Mesodermal cell (in vitro differentiated cells): Measurements from ENCODE around the gene CFAP20DC.
"Not testable (repeated sequence)": the region's sequence is repeated elsewhere in the genome, so short reads cannot be mapped to it uniquely, and the experiment has no call there.

Experiments
- H3K27ac ChIP-seq: 2 replicates; pipeline ENCODE4 v1.7.0; 2013; ENCODE audit warnings: mild to moderate bottlenecking, low read depth, low read length, moderate library complexity; ENCODE audit not compliant: severe bottlenecking
- H3K36me3 ChIP-seq: 2 replicates; pipeline ENCODE4 v1.7.1; 2013; ENCODE audit warnings: mild to moderate bottlenecking, low read length, moderate library complexity; ENCODE audit not compliant: control insufficient read depth, insufficient read depth
- H3K4me1 ChIP-seq: one replicate; pipeline ENCODE4 v1.7.1; 2013; ENCODE audit warnings: mild to moderate bottlenecking, low read length; ENCODE audit not compliant: insufficient read depth, control insufficient read depth, poor library complexity, severe bottlenecking
- H3K4me3 ChIP-seq: 2 replicates; pipeline ENCODE4 v1.7.0; 2013; ENCODE audit warnings: low read length, control low read depth, mild to moderate bottlenecking; ENCODE audit not compliant: insufficient read depth, poor library complexity, severe bottlenecking; ENCODE audit errors: extremely low read depth
- H3K9me3 ChIP-seq: 2 replicates; pipeline ENCODE4 v1.7.1; 2013; ENCODE audit warnings: mild to moderate bottlenecking, low read length, moderate library complexity; ENCODE audit not compliant: control insufficient read depth
- WGBS, 2 experiments: methylation state at CpG; one replicate each; pipeline ENCODE4 v1.1.5; 2013; ENCODE audit warnings: missing lambda C conversion rate in 2 of 2; ENCODE audit not compliant: insufficient coverage in 2 of 2; 5-methylcytosine and 5-hydroxymethylcytosine counted together

CFAP20DC gene

DNA sequence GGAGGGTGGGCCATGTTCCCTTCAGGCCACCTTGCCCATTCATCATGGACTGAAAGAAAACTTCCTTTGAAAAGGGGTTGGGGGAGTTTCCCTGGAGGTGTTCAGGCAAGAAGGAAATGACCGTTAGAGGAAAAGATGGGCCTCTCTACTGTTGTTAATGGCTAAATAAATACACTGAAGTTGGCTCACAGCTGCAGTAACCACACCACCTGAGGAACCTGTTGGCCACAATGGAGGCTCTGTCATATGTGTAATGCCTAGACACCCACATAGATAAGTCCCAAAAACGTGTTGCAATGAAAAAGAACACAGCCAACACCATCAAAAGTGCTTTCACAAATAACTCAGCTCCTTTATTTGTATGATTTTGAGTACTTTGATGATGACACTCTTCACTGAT is 345.1 kb downstream of the CFAP20DC start:
- H3K9me3 ChIP-seq = no peaks in the 10 kb centered on the region
- no peak overlapping the region for H3K4me3 ChIP-seq
- no peaks in the 10 kb centered on the region for H3K36me3 ChIP-seq
- no peaks in the 10 kb centered on the region for H3K4me1 ChIP-seq
- H3K27ac ChIP-seq = no peak overlapping the region
- no CpG with 5 or more reads among the region's 2 CpGs for WGBS, 2 experiments

GRCh38 chr3:58704304-58704703 is 345.5 kb downstream of the CFAP20DC start:
- H3K36me3 ChIP-seq, H3K27ac ChIP-seq, H3K4me3 ChIP-seq, H3K4me1 ChIP-seq, H3K9me3 ChIP-seq: not testable (repeated sequence)
- WGBS, 2 experiments = no CpG with 5 or more reads among the region's 2 CpGs

GRCh38 chr3:58698246-58698645 is 351.6 kb downstream of the CFAP20DC start:
- Histone ChIP-seq H3K9me3 (peaks cover 5% of the 10 kb centered on the region), H3K27ac (no peak overlapping the region), H3K4me1 (no peaks in the 10 kb centered on the region), H3K4me3 (no peak overlapping the region), H3K36me3 (no peaks in the 10 kb centered on the region)

GRCh38 chr3:58697561-58697960 is 352.3 kb downstream of the CFAP20DC start:
- H3K4me3 ChIP-seq = no peak overlapping the region
- no peaks in the 10 kb centered on the region for H3K4me1 ChIP-seq
- H3K27ac ChIP-seq = no peak overlapping the region
- H3K9me3 ChIP-seq = peaks cover 5% of the 10 kb centered on the region
- no peaks in the 10 kb centered on the region for H3K36me3 ChIP-seq

DNA sequence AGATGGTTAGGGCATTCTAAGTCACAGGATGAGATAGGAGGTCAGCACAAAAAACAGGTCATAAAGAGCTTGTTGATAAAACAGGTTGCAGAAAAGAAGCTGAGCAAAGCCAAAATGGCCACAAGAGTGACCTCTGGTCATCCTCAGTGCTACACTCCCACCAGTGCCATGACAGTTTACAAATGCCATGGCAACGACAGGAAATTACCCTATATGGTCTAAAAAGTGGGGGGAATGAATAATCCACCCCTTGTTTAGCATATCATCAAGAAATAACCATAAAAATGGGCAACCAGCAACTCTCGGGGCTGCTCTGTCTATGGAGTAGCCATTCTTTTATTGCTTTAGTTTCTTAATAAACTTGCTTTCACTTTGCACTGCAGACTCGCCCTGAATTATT is 353.0 kb downstream of the CFAP20DC start:
- H3K27ac ChIP-seq, H3K4me3 ChIP-seq, H3K9me3 ChIP-seq, H3K36me3 ChIP-seq, H3K4me1 ChIP-seq: not testable (repeated sequence)
- WGBS, 2 experiments = 77 to 100% methylated on average over 1 to 2 of the region's 3 CpGs

DNA sequence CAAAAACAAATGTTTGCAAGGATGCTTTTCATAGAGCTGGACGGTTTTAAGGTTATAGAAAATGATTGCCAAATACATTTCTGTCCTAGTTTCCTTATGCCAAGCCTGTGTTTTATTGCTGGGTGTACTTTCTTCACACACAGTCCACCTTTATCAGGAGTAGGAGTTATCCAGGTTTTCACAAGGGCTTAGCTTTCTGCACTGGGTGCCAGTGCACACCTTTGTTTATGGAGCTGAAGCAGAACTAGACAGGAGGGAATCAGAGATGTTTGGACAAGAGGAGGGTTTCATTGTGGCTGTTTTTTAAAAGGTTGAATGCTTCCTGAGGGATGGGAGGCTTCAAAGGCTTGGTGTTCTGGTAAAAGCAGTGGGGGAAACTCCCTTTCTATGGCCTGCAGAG is 353.7 kb downstream of the CFAP20DC start:
- no peaks in the 10 kb centered on the region for H3K36me3 ChIP-seq
- WGBS, 2 experiments = no CpG with 5 or more reads among the region's 1 CpG

DNA sequence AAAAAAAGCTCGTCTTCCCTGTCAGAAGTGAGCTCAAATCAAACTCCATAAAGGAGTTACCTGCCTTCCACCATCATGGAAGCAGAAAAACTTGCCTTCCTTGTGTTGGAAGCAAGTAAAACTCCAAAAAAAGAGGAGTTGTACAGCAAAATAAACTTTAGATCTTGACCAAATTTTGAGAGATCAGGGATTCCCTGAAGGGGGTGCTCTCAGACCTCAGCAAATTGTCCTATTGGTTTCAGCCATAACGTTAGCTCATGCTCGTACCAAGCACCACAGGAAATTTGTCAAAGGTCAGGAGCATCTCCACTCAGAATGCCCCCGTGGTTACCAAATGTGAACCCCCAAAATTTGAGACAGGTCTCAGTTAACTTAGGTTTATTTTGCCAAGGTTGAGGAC is 354.5 kb downstream of the CFAP20DC start:
- H3K4me3 ChIP-seq, H3K27ac ChIP-seq, H3K4me1 ChIP-seq, H3K36me3 ChIP-seq: not testable (repeated sequence)
- peaks cover 21% of the 10 kb centered on the region for H3K9me3 ChIP-seq
- WGBS, 2 experiments = 67 to 76% methylated on average over 3 of the region's 4 CpGs

More for the DNA sequence above, 353.7 kb downstream of the CFAP20DC start:
- Histone ChIP-seq H3K4me1 (no peaks in the 10 kb centered on the region), H3K4me3 (no peak overlapping the region), H3K9me3 (peaks cover 13% of the 10 kb centered on the region), H3K27ac (no peak overlapping the region)

DNA sequence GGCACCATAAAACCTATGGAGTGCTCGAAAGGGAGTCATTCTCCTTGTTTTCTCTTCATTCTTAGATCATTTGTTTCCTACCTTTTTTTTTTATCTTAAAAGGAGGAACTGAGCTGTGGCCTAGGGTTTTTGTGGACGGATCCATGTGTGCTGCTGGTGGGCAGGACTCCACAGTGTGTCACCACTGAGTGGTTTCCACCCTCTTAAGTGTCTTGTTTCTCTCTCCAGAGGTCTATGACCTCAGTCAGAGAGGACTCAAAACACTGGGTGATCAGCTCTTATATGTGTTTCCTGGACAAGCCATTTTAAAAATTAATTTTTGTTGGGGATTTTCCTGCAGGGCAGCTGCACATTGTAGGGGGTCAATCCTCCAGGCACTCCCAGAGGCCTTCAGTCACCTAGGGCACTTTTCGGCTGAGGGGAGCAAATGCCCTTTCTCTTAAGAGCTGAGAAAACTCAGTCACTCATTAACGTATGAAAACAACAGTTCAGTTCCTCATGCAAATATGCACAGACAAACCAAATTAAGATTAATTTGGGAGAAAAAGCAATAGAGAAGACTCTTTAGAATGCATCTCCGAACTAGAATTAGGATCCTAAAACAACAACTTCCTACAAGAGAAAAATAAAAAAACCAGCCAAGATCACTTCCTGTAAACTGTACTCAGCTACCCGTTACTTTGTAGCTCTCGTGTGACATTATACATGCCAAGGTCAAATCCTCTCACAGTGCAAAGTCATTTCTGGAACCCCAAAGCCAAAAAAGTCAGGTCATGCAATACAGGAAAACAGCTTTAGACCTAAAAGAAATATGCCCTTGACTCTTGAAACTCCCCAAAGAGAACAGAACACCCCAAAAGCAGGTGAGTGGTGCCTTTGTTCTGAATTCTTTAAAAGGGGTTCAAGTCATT is 355.6 kb downstream of the CFAP20DC start:
- Histone ChIP-seq H3K27ac (no peak overlapping the region), H3K4me3 (no peak overlapping the region), H3K36me3 (no peaks in the 10 kb centered on the region), H3K9me3 (peaks cover 31% of the 10 kb centered on the region), H3K4me1 (no peaks in the 10 kb centered on the region)
- WGBS, 2 experiments = 84 to 100% methylated on average over 2 to 4 of the region's 7 CpGs

DNA sequence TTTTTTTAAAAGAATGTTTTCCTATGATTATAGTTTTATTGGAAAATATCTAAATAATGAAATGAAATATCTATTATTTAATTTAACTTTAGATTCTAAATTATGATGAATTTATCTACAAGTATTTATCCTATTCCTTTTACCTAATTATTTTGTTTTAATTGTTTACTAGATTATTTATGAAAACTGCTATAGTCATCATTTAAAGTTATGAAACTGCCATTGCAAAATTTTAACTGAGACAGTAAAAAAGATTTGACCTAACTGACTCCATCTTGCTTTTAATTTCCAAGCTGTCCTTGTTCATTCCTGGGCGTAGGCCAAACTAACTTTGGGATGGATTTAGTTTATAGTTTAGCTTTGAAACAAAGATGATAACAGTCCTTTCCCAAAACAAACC is 357.3 kb downstream of the CFAP20DC start:
- WGBS, 2 experiments = no CpG with 5 or more reads among the region's 1 CpG
- no peaks in the 10 kb centered on the region for H3K36me3 ChIP-seq
- peaks cover 40% of the 10 kb centered on the region for H3K9me3 ChIP-seq
- no peak overlapping the region for H3K27ac ChIP-seq
- H3K4me1 ChIP-seq = no peaks in the 10 kb centered on the region
- H3K4me3 ChIP-seq = no peak overlapping the region
